ENCODE data around the gene HOMER3. TPM values are rescaled to one million over a fixed set of nuclear protein-coding genes. Genes with fewer than 3 reads are reported as not detected.

Gene HOMER3
- total and polyA plus RNA-seq, 9 of the 15 experiments (the other 6 are each of a cell fraction or from before 2014, with no cell fraction given), result 1.3 to 5.1 (median 3.7) TPM; not detected in 2

- Histone ChIP-seq H3K27me3 (ENCODE audit: control insufficient read depth in 2 of 2, insufficient read depth in 2 of 2, low read length in 2 of 2) (peaks cover 0 to 5% of the 10 kb centered on the region in 2 experiments; a peak in 1 of 5 replicates), H3K36me3 (ENCODE audit: control insufficient read depth, insufficient read depth, low read length) (peaks cover 34% of the 10 kb centered on the region; the same call in 2 of the 3 replicates), H3K4me1 (replicated peaks in 1 of 2; ENCODE audit: control insufficient read depth in 2 of 2, insufficient read depth in 2 of 2, low read length in 2 of 2) (peaks cover 12 to 63% of the 10 kb centered on the region in 2 experiments), H3K4me3 (no peak overlapping the region), H2AFZ (ENCODE audit: low read depth, low read length) (no peak overlapping the region), H3K27ac (ENCODE audit: extremely low read depth, low read depth, low read length) (no peak overlapping the region), H3K4me2 (ENCODE audit: insufficient read depth, low read length) (no peak overlapping the region; the same call in 1 of the 2 replicates), H3K79me2 (ENCODE audit: control insufficient read depth, insufficient read depth, low read length) (no peaks in the 10 kb centered on the region), H3K9me1 (ENCODE audit: control insufficient read depth, insufficient read depth, low read length) (peaks cover 3% of the 10 kb centered on the region), H3K9me3 (replicated peaks; ENCODE audit: control insufficient read depth, insufficient read depth, low read depth, low read length) (no peaks in the 10 kb centered on the region), H4K20me1 (replicated peaks; ENCODE audit: control insufficient read depth, insufficient read depth, low read length) (peaks cover 17% of the 10 kb centered on the region), H3K9ac (ENCODE audit: insufficient read depth in 1 of 2, low read depth in 2 of 2, low read length in 2 of 2) (peak overlapping the region in 1 of 2 experiments; percentile 86; a peak in 2 of 4 replicates)
- intact Hi-C loops (cut with micrococcal nuclease), result loop anchor here (5.0 kb wide), 1 partner anchor 238 kb away; the partner anchor contains the start of gene TMEM161A
- no TSS peak for BruUV-seq (replicated peaks)
- FAIRE-seq (no peak), DNase-seq (ENCODE audit: extremely low read depth in 1 of 4, low spot score in 3 of 4) (no peak), ATAC-seq (no peak)
- 62% methylated on average over 18 of the region's 18 CpGs for WGBS (ENCODE audit: insufficient coverage, low coverage, missing lambda C conversion rate)
- in situ Hi-C loops (cut with MboI), result no loop called here
- ChIA-PET CTCF (ENCODE audit: low intra/inter-chr PET ratio) (no interaction called here), POLR2A (interaction anchor here (0.5 to 1.9 kb wide), 5 partner anchors 9 to 20 kb away, joined by 3 to 9 read pairs (median 5); partner anchors contain the start of genes COPE and DDX49)
- TF ChIP-seq ETV5 (CRISPR knock-in tag; IDR thresholded peaks at IDR 0.05; ENCODE audit: low read depth) (no peak), ZNF444 (CRISPR knock-in tag; IDR thresholded peaks at IDR 0.05) (no peak), ZNF785 (CRISPR knock-in tag; IDR thresholded peaks at IDR 0.05) (no peak), RBFOX2 (IDR thresholded peaks at IDR 0.05; ENCODE audit: low read depth, low read length) (peak; percentile 31; the same call in 1 of the 2 replicates), ATF6 (CRISPR knock-in tag; IDR thresholded peaks at IDR 0.05) (no peak), POLR3A (IDR thresholded peaks at IDR 0.05; ENCODE audit: borderline replicate concordance, extremely low read depth, insufficient read depth, insufficient read length) (no peak), CTCFL (IDR thresholded peaks at IDR 0.05; ENCODE audit: borderline replicate concordance, insufficient read depth, low read depth, low read length, poor library complexity, severe bottlenecking) (no peak), CREB5 (CRISPR knock-in tag; IDR thresholded peaks at IDR 0.05) (no peak), NR2F6 (CRISPR knock-in tag; IDR thresholded peaks at IDR 0.05) (peak; percentile 78; the same call in 1 of the 2 replicates), ZNF75A (CRISPR knock-in tag; IDR thresholded peaks at IDR 0.05) (no peak), ZZZ3 (IDR thresholded peaks at IDR 0.05) (no peak), FOXM1 (IDR thresholded peaks at IDR 0.05; ENCODE audit: low read depth) (no peak), FOXM1 (CRISPR knock-in tag; IDR thresholded peaks at IDR 0.05; ENCODE audit: low read depth) (no peak), NR3C1 (CRISPR knock-in tag; IDR thresholded peaks at IDR 0.05) (no peak), POLR2G (IDR thresholded peaks at IDR 0.05; ENCODE audit: low read depth, low read length) (peak; percentile 32; the same call in 1 of the 2 replicates), PRMT5 (CRISPR knock-in tag; IDR thresholded peaks at IDR 0.05) (no peak)
Measured at GRCh38 chr19:18898607-18899408, 42.2 kb downstream of the HOMER3 start.
